ENCODE measurements around the gene DECR2.

DNA sequence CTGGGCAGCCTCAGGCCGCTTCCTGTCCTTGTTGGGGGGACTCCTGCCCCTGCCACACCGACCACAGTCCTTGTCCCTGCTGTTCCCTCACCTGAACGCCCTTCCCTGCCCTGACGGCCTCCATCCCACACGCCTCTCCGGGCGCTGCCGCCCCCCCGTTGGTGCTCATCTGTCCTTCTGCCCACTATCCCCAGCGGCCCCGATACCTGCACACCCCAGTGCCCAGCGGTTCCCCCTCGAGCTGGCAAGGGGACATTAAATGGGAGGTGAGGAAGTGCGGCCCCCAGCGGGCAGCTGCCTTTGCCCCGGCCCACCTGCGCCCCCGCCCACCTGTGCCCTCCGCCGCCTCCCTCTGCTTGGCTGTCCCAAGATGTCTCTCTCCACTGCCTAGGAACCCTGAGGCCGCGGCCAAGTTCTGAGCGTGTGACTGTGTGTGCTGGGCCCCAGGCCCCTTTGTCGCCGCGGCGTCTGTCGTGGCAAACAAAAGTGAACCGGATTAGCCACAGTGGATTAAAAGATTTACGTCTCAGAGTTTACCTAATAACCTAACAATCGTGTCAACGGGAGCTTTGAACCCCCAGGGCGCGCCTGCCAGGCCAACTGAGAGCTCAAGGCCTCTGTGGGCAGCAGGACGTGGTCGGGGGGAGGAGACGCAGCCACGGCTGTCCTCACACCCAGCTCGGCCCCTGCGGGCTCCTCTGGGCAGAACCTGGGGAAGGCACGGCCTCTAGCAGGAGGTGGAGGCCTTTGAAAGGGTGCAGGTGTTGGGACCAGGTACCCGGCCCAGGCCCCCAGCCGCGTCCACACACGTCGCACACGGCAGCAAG lies 41.6 kb upstream of the DECR2 start:
- TF ChIP-seq POLR2A (IDR thresholded peaks at IDR 0.05) = no peak
- TF ChIP-seq, protein P1, sequence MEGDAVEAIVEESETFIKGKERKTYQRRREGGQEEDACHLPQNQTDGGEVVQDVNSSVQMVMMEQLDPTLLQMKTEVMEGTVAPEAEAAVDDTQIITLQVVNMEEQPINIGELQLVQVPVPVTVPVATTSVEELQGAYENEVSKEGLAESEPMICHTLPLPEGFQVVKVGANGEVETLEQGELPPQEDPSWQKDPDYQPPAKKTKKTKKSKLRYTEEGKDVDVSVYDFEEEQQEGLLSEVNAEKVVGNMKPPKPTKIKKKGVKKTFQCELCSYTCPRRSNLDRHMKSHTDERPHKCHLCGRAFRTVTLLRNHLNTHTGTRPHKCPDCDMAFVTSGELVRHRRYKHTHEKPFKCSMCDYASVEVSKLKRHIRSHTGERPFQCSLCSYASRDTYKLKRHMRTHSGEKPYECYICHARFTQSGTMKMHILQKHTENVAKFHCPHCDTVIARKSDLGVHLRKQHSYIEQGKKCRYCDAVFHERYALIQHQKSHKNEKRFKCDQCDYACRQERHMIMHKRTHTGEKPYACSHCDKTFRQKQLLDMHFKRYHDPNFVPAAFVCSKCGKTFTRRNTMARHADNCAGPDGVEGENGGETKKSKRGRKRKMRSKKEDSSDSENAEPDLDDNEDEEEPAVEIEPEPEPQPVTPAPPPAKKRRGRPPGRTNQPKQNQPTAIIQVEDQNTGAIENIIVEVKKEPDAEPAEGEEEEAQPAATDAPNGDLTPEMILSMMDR (IDR thresholded peaks at IDR 0.05) = no peak

Data from thyroid gland (tissue), 4 donors.